Myocyte (in vitro differentiated cells): Measurements from ENCODE around the gene ZDHHC9. TPM values are rescaled to one million over a fixed set of nuclear protein-coding genes. Genes with fewer than 3 reads are reported as not detected.
"Not testable (repeated sequence)": the region's sequence is repeated elsewhere in the genome, so short reads cannot be mapped to it uniquely, and the experiment has no call there.

Source experiments
- DNase-seq: peaks from one replicate; pipeline ENCODE4 v3.0.0-alpha.2; 2012; ENCODE audit warnings: low read depth
- polyA plus RNA-seq: library from polyadenylated mRNA; unstranded; fragments of >200 nt; gene quantifications from one replicate; pipeline ENCODE4 v1.2.1, GENCODE V29; 2012; ENCODE audit warnings: missing spikeins
- total RNA-seq: library from RNA; depleted of rRNA; stranded (reverse); fragments of >200 nt; gene quantifications from 2 replicates; pipeline ENCODE4 v1.2.3, GENCODE V29; 2014

ZDHHC9 gene
- total RNA-seq: 27.0 and 41.1 TPM in 2 replicates
- 42.0 TPM for polyA plus RNA-seq

DNA sequence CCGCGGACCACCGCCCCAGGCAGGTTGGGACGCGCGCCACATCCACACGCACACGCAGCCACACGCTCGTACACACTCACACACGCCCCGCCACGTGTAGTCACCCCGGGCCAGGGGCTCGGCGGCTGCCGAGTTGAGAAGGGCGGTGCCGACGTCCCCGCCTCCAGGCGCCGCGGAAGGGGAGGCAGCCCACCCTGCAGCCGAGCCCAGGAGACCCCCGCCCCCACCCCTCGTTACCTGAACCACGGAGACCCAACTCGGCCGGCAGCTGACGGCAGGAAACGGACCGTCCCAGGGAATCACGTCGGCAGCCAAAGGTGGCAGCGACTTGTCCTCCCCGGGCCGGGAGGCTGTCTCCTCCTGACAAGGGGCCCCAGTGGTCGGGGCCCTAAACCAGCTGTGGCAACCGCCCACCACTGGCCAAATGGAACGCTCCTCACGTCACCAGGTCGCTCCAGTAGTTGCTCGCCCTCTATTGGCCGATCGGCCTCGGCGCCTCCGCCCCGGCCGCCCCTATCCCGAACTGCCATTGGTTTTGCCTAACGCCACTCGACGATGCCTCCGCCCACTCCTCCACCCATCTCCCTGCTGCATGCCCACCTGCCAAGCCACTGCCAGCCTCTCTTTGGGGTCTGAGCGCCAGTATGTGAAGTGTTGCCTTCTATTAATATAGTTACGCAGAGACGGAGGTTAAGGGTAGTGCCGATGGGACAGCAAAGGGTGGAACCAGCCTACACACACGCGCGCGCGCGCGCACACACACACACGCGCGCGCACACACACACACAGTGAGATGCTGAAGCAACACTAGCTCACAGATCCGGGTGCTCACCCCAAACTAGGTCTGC, at the start of gene ZDHHC9:
TSS of gene ZDHHC9 (minus strand) at position 428 of the 848 bp plus-strand sequence. CDS start 1,941 bp downstream, outside the sequence.
- DNase-seq: peak; percentile 85

DNA sequence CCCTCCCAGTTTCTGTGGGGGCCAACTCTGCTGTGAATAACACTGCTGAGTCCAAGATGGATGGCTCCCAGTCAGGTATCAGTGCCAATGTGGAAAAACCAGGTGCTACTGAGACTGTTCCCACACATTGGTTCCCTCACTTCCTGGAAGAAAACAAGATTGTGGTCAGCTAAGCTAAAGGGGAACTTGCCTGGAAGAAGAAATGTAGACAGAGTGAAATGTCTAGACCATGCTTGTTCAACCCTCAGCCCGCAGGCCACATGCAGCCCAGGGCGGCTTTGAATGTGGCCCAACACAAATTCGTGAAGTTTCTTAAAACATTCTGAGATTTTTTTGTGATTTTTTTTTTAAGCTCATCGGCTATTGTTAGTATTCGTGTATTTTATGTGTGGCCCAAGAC, 33.7 kb upstream of the ZDHHC9 start:
- DNase-seq: no peak

DNA sequence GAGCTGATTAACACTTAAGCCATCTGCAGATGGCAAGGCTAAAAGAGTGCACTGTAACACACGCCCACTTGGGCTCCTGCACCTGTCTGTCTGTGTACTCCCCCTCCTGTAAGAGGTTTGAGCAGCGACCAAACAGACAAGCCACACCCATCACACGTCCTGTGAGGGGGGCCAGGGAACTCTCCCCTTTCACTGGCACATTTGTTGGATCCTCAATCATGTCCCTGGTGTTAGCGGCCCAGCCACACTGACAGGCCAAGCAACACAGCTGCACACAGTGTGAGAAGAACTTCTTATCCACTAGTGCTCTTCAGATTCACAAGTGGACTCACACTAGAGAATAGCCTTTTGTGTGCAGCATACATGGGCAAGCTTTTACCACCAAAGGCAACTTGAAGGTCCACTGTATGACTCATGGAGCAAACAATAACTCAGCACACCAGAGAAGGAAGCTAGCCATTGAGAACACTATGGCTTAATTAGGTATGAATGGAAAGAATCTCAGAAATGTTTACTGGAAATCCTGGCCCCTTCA, 33.2 kb upstream of the ZDHHC9 start:
- DNase-seq: peak; percentile 74

DNA sequence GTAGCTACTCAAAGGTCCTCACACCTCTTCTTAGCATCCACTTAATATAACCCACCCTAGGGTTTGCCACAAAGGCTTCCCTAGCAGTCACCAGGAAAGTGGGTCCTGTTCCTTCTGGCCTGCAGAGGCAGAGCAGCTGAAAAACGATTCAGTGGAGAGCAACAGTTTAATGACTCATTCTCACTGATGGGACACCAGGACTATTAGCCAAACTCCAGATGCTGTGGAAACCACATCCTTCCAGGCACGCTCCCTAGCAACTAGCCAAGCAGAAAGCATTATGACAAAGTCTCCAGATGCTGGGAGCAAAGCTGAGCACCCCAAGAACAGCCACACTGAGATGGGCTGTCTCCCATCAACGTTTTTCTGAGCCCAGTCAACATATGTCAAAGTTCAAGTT, 32.0 kb upstream of the ZDHHC9 start:
- DNase-seq: peak; percentile 82

DNA sequence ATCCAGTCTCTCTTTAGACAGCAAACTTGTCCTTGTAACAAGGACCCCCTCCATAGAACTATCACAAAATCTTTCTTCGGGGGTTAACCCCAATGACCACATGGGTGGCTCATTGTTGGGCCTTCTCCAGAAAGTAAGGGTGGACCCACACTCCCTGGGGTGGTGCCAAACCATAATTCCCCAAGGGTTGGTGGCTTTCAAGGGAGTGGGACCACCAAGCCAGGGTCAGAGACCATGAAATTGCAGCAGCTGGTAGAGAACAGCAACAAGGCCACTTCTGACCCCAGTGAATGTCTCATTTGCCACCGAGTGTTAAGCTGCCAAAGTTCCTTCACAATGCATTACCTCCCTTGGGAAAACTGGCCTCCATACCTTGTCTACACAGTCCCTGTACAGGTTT, 28.8 kb upstream of the ZDHHC9 start:
- no peak for DNase-seq

DNA sequence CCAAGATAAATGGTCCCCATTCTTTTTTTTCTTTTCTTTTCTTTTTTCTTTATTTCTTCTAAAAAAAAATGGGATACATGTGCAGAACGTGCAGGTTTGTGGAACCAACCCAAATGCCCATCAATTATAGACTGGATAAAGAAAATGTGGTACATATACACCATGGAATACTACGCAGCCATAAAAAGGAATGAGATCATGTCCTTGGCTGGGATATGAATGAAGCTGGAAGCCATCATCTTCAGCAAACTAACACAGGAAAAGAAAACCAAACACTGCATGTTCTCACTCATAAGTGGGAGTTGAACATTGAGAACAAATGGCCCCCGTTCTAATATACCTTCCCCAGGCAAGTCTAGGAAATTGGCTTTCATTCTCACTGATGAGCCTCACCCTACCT, 22.6 kb upstream of the ZDHHC9 start:
- DNase-seq: not testable (repeated sequence)

DNA sequence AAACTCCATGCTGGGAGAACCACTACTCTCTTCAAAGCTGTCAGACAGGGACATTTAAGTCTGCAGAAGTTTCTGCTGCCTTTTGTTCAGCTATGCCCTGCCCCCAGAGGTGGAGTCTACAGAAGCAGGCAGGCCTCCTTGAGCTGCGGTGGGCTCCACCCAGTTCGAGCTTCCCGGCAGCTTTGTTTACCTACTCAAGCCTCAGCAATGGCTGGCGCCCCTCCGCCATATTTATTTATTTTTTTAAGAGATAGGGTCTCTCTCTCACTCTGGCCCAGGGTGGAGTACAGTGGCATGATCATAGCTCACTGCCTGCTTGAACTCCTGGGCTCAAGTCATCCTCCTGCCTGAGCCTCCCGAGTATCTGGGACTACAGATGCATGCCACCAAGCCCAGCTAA, 15.4 kb upstream of the ZDHHC9 start:
- not testable (repeated sequence) for DNase-seq

DNA sequence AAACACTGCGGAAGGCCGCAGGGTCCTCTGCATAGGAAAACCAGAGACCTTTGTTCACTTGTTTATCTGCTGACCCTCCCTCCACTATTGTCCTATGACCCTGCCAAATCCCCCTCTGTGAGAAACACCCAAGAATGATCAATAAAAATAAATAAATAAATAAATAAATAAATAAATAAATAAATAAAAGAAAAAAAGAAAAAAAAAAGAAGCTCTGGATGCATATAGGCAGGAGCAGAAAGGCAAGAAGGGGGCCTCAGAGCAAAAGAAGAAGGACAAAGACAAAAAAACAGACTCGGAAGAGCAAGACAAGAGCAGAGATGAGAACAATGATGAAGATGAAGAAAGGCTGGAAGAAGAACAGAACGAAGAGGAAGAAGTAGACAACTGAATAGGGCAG, 8.1 kb upstream of the ZDHHC9 start:
- not testable (repeated sequence) for DNase-seq

DNA sequence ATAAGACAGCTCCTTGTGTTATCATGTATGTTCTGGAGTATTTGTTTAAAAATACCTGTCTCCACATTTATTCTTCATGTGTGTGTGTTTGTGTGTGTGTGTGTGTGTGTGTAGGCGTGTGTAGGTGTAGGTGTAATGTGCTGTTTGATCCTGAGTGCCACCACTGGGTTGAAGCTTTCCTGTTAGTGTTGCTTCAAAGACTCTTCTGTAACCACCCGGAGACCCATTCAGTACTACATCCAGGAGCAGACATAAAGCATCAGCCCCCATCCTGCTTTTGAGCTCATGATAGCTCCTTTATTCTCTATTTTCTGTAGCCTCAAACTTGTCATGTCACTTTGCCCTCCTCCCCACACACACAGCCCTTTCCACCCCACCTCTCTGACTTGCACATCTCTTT, 3.0 kb upstream of the ZDHHC9 start:
- DNase-seq: no peak

DNA sequence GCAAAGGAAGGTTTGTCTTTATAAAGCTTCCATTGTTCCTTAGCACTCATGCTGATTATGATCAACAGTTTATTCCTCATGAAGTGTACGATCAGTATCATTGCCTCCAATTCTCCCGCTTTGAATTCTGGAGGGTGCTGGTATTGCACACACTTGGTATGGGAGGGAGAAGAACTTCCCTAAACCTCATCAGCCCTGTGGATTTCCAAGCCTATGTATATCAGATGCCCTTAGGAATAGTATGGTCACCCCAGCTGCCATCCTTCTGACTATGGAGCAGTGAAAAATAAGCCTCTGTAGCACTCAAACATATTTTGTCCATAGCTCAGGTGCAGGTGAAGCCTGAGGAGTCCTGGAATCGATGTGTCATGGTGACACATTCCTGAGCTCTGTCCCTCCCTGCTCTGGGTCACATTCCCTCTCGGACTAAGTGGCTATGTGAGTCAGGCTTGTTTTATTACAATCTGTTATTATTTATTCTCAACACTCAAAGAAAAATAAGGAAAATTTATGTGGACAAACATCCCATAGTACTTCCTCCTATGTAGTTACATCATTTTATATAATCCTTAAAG, 2.0 kb upstream of the ZDHHC9 start:
- DNase-seq: no peak

DNA sequence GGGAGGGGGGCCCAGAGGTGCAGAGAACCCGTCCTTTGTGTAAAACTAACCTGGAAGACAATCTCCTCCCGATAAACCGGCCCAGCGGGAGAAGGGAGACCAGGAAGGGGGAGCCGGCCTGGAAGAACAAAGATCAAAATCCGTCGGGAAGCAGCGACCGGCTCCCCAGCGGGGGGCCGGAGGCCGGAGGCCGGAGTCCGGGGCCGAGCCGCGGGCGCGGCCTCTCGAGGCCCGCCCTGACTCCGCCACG, 552 bp downstream of the ZDHHC9 start:
- DNase-seq: no peak

DNA sequence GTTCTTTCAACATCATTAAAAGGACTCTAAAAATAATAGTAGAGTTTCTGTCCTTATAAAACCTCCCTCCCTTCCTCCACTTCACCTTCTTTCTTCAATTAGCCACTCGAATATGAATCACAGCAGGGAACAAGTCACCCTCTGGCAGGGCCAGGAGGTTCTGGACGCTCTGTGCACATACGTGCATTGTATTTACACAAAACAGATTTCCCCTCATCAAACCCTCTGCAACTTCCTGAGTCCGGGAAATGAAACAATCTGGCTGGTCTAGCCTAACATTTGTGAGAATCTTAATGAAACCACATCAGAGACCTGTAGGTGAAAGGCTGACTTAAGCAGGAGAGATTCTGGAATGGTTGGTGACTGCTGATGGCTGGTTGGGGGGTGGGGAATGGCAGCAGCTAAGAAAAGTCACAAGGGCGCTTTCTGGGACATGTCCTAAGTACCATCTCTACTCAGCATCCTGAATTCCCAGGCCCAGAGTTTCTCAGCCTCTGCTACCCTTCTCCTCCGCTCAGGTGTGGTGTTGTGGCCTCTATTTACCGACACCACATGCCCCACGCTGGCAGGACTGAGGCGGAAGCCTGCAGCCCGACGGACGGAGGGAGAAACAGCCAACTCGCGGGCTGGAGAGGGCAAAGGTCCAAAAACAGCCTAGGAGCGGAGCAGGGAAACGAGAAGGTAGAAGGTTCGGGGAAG, 1.0 kb downstream of the ZDHHC9 start:
- peak; percentile 19 for DNase-seq

DNA sequence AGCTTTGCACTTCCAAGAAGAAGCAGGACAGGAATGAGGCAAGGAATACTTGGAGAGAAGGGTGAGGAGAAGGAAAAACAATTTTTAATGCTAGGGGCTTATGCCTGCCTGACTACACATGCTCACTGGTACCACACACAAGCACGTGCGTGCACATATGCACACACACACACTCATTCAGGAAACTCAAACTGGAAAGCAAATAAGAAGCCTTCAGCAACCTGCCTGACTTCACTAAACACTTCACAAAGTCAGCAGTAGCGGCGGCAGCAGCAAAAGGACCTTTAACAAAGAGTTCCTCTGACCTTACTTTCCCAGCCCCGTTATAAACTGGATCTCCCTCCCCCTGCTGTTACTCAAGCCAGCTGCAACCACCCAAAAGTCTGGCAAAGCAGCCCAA, 3.3 kb downstream of the ZDHHC9 start:
- DNase-seq: no peak

DNA sequence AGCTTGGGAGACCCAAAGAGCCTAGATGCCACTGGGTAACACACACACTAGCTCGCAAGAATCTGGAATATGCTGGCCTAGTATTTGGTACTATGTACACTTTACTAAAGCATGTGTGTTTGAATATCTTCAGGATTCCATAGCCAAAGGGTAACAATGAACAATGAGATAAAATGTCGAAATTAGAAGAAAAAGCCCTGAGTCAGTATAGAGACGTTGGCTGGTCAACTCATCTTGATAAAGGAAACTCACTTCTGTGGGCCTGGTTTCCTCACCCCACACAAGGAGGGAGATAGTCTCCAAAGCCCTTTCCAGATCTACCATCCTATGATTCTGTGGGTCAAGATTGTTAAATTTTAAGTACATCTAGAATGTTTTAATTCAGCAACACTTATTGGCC, 6.9 kb downstream of the ZDHHC9 start:
- no peak for DNase-seq

DNA sequence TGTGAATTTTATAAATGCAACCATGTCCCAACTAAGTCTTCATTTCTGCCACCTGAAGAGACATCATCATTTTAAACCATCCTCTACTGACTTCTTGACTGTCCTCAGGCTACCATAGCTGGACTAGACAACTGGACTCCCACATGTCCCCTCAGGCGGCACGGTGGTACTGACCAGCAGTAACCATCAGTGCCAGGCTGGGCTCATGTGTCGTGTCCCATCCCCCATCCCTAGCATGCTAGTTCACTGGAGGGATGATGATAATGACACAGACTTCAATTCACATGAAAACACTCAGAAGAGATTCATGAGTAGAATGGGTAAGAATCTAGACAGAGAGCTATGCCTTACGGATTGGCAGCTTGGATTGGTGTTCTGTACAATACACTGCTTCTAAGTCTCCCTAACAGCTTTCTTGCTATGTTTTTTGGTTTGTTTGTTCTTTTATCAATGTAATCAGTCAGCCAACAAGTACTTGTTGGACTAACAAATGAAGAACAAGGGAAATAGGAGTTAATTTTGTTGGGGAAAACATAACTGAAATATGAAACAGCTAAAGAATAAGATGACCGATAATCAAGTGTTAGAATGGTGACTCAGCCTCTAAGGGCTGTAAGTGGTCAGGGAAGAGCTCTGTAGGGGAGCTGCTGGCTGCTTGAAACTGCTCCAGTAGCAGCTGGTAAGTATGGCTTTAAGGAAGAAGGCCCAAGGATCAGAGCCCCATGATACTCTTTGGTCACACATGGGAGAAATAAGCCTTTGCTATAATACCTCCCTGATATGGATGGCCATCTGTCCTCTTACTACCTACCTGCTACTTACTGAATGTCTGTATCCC, 10.3 kb downstream of the ZDHHC9 start:
- peak; percentile 72 for DNase-seq

DNA sequence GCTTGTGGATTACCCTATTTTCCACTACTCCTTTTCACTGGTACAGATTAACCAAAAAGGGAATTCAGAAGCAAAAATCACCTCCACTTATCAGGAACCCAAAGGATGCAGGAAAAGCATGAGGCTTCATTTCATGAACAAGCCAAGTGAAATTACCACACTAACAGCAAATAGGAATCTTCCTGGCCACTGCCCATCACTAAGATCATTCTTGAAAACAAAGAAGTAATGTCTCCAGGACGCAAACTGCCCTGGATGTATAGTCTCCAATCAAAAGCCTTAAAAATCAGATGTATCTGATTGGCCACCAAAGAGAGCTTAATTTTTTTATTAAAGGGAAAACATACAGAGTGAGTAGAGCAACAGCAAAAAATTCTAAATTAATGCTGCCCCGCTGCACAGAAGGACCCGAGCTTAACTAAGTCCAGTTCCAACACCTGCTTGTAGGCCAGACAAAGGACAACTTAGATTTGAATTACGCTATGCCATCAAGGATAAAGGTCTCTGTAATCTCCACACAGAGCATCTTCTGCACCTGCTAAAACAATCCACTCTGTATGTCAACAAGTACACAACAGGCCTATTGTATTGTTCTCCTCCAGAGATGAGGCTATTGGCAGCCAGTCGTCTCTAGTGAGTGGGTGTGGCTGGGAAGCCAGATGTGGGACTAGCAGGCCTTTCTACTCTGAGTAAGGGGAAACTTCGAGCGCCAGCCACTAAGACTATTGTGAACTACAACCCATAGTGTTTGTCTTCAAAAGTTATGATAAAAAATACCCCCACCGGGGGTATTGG, 12.4 kb downstream of the ZDHHC9 start:
- DNase-seq: no peak

DNA sequence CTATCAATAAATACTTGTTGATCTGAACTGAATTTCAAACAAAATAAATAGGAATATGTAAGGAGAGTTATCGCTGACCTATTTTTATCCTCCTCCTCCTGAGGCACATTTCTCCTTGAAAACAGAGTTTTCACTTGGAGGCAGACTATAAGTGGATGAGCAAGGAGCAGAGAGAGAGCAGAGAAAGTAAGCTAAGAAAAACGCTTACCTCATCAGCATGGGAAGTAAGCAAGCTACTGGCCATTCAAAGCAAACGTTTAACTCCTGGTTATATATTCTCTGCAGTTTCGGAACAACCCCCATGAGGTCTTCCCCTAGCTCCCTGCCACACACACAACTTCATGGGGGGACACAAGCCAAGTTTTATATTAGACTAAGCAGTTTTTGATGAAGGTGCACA, 13.2 kb downstream of the ZDHHC9 start:
- DNase-seq: no peak

DNA sequence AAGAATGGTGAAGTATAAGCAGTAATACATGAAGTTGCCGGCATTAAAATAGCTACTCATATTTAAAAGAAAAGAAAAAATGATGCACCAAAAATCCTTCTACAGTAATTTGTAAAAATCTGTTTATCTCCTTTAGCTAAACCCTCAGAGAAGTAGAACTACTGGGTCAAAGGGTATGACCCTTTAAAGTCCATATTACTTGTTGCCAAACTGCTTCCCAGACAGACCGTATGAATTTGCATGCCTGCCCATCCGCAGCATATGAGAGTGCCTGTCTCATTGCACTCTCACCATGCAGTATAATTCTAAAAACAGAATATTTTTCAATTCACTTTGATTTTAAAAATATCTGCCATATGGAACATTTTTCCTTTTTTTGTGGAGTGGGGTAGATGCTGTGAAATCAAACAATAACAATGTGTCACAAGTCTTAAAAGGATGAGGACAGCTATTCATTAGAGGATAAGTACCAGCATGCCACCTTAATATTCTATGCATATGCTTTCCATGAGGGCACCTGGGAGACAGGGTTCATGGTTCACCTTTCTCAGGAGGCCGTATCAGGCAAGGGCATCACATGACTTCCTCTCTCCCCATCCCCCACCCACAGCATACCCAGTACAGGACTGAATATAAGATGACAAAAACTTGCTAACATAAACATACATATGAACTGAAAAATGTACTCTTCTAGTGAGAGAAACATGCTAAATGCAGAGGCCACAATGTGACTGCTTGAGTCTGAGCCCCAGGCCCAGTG, 17.8 kb downstream of the ZDHHC9 start:
- DNase-seq: no peak

DNA sequence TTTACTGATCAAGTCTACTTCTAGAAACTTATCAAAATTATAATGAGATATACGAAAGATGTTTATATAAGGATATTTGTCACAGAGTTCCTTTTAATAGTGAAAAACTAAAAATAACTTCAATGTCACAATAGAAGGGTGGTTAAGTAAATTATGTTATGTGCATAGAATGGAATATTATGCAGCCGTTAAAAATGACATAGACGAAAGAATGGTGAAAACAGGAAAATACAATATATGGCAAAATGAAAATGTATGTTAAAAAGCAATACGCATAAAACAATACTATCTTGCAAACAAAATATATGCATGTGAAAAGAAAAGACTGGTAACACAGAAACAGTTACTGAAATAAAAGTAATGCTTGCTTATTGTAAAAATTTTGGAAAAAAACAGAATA, 19.1 kb downstream of the ZDHHC9 start:
- no peak for DNase-seq

DNA sequence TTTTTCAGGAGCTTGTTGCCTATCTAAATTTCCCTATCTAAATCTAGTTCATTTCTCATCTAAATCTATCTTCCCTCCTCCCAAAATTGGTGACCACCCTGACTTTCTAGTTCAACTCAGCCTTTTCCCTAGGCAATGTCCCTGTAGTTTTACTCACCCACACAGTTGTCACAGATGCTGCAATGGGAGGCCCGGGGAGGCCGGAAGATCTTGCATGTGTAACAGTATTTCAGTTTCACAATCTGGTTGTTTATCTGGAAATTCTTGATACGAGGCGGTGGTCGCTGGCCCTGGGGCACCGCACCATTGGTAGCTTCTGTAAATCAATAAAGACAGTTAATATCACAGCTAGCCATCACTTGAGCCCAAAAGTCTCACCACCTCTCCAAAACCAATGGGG, 20.2 kb downstream of the ZDHHC9 start:
- no peak for DNase-seq
